Measurements from ENCODE around the gene ARRDC4.

DNA sequence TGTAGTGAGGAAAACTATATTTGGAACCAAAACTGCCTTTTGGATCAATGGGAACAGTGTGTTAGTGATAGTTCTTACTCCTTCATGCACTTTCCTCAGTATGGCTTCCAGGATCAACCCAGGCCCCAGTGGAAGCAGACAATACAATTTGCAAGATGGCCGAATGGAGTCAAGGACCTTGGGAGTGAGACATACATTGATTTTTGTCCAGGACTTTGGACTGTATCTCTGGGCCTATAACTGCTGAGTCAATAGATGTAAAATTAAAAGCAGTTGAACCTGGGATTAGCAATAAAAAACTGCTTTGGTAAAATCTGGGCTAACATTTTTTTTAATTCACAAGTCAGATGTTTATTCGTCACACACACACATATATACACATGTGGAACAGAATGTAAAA lies 1.8 kb downstream of the ARRDC4 start:
- TF ChIP-seq POLR2A (IDR thresholded peaks at IDR 0.05) = no peak
- TF ChIP-seq, protein P1, sequence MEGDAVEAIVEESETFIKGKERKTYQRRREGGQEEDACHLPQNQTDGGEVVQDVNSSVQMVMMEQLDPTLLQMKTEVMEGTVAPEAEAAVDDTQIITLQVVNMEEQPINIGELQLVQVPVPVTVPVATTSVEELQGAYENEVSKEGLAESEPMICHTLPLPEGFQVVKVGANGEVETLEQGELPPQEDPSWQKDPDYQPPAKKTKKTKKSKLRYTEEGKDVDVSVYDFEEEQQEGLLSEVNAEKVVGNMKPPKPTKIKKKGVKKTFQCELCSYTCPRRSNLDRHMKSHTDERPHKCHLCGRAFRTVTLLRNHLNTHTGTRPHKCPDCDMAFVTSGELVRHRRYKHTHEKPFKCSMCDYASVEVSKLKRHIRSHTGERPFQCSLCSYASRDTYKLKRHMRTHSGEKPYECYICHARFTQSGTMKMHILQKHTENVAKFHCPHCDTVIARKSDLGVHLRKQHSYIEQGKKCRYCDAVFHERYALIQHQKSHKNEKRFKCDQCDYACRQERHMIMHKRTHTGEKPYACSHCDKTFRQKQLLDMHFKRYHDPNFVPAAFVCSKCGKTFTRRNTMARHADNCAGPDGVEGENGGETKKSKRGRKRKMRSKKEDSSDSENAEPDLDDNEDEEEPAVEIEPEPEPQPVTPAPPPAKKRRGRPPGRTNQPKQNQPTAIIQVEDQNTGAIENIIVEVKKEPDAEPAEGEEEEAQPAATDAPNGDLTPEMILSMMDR (IDR thresholded peaks at IDR 0.05) = no peak

All from transverse colon (tissue), 3 donors.